Measurements from ENCODE around the gene DNAH7. TPM values are rescaled to one million over a fixed set of nuclear protein-coding genes. Genes with fewer than 3 reads are reported as not detected.

Gene DNAH7
- total and polyA plus RNA-seq, 2 of the 13 experiments (the other 11 are each of a cell fraction or from before 2014, with no cell fraction given): 0.09 TPM; not detected in 1

- TF ChIP-seq PBX2 (CRISPR knock-in tag; IDR thresholded peaks at IDR 0.05) (no peak), GMEB1 (CRISPR knock-in tag; IDR thresholded peaks at IDR 0.05; ENCODE audit: borderline replicate concordance) (no peak; the same call in 1 of the 2 replicates), PRMT3 (CRISPR knock-in tag; IDR thresholded peaks at IDR 0.05; ENCODE audit: borderline replicate concordance, low read depth) (no peak; the same call in 1 of the 2 replicates), ZNF558 (CRISPR knock-in tag; IDR thresholded peaks at IDR 0.05; ENCODE audit: borderline replicate concordance) (no peak), ZNF30 (CRISPR knock-in tag; IDR thresholded peaks at IDR 0.05) (peak; percentile 42; the same call in 1 of the 2 replicates), ZSCAN31 (CRISPR knock-in tag; IDR thresholded peaks at IDR 0.05; ENCODE audit: low read depth) (no peak), DZIP1 (CRISPR knock-in tag; IDR thresholded peaks at IDR 0.05) (peak; percentile 95), TIGD3 (CRISPR knock-in tag; IDR thresholded peaks at IDR 0.05; ENCODE audit: borderline replicate concordance) (no peak), NR2F6 (IDR thresholded peaks at IDR 0.05) (no peak), NR2F6 (CRISPR knock-in tag; IDR thresholded peaks at IDR 0.05) (0 out of 2 replicates have a peak, but pooled peaks have one; percentile 33), ZBTB38 (CRISPR knock-in tag; IDR thresholded peaks at IDR 0.05) (peak; percentile 85), KIAA2018 (CRISPR knock-in tag; IDR thresholded peaks at IDR 0.05; ENCODE audit: borderline replicate concordance) (no peak)
Observed at GRCh38 chr2:196068271-196069209, at the start of gene DNAH7 (continued).

Measured in HepG2 (cell line).